Glutamatergic neuron (in vitro differentiated cells): ENCODE data around the gene CNGA2. TPM values are rescaled to one million over a fixed set of nuclear protein-coding genes. Genes with fewer than 3 reads are reported as not detected.

ENCODE experiments used
- DNase-seq: peaks from one replicate; pipeline ENCODE4 v3.0.0; 2022
- H3K27ac Mint-ChIP-seq: one replicate; pipeline ENCODE4 v1.8.0; 2020; ENCODE audit warnings: mild to moderate bottlenecking, mixed read lengths, inconsistent platforms; ENCODE audit not compliant: unreplicated experiment
- H3K27me3 Mint-ChIP-seq: one replicate; pipeline ENCODE4 v1.8.0; 2020; ENCODE audit warnings: mild to moderate bottlenecking, moderate library complexity, mixed read lengths, inconsistent platforms; ENCODE audit not compliant: unreplicated experiment
- H3K36me3 Mint-ChIP-seq: one replicate; pipeline ENCODE4 v1.8.0; 2020; ENCODE audit warnings: mild to moderate bottlenecking, mixed read lengths, inconsistent platforms; ENCODE audit not compliant: unreplicated experiment
- H3K4me1 Mint-ChIP-seq: one replicate; pipeline ENCODE4 v1.8.0; 2020; ENCODE audit warnings: mild to moderate bottlenecking, low read depth, mixed read lengths, inconsistent platforms; ENCODE audit not compliant: unreplicated experiment
- H3K4me3 Mint-ChIP-seq: one replicate; pipeline ENCODE4 v1.8.0; 2020; ENCODE audit warnings: mild to moderate bottlenecking, mixed read lengths, inconsistent platforms; ENCODE audit not compliant: unreplicated experiment
- H3K9me3 Mint-ChIP-seq: one replicate; pipeline ENCODE4 v1.8.0; 2020; ENCODE audit warnings: mild to moderate bottlenecking, moderate library complexity, mixed read lengths, inconsistent platforms; ENCODE audit not compliant: unreplicated experiment
- CTCF ChIP-seq: fragments of 200-600 bp; sonication (generic); IDR thresholded peaks from one replicate; pipeline ENCODE4 v1.5.0; 2021; ENCODE audit not compliant: partially characterized antibody, unreplicated experiment
- total RNA-seq: library from RNA; stranded (reverse); fragmentation: NEBNext Ultra II Directional; extraction: Animal tissue kit (Norgen Biotek cat#: 25700); gene quantifications from one replicate; pipeline ENCODE4 v1.2.1, GENCODE V29; 2021; ENCODE audit not compliant: unreplicated experiment

CNGA2 gene
- total RNA-seq, 1 donor from 2014 or later, result not detected

- Mint-ChIP-seq H3K27ac (no peak overlapping the region), H3K36me3 (no peaks in the 10 kb centered on the region), H3K27me3 (no peaks in the 10 kb centered on the region), H3K9me3 (peaks cover 3% of the 10 kb centered on the region), H3K4me3 (no peak overlapping the region), H3K4me1 (peaks cover 6% of the 10 kb centered on the region)
- DNase-seq, result no peak
- no peak for TF ChIP-seq CTCF
Measured at GRCh38 chrX:151754047-151754429, 19.5 kb downstream of the CNGA2 start.

DNA sequence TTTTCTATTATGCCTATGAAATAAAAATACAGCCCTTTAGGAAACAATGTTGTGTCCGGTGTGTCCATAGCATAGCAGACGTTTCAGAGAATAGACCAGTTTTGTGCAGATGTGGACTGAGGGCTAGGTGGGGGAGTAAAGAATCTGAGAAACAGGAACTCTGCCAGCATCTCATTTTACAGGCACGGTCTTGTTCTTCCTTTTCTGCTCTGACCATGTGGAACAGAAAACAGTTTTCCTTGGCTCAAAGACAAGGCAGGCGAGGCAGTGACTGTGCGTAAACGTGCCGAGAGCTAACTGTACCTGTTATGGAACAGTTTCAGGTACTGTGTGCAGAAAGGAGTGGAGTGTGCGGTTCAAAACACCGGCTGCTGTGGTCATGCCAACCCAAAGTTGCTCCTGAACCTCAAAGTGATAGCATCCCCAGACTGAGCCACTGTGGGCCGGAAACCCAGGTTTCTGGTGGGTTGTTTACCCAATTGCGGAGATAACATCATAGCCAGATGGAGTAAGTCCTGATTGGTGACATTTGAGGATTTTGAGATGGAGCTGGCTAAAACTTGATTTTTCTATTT, 20.2 kb downstream of the CNGA2 start:
- Mint-ChIP-seq H3K27ac (no peak overlapping the region), H3K36me3 (no peaks in the 10 kb centered on the region), H3K9me3 (peaks cover 3% of the 10 kb centered on the region)

DNA sequence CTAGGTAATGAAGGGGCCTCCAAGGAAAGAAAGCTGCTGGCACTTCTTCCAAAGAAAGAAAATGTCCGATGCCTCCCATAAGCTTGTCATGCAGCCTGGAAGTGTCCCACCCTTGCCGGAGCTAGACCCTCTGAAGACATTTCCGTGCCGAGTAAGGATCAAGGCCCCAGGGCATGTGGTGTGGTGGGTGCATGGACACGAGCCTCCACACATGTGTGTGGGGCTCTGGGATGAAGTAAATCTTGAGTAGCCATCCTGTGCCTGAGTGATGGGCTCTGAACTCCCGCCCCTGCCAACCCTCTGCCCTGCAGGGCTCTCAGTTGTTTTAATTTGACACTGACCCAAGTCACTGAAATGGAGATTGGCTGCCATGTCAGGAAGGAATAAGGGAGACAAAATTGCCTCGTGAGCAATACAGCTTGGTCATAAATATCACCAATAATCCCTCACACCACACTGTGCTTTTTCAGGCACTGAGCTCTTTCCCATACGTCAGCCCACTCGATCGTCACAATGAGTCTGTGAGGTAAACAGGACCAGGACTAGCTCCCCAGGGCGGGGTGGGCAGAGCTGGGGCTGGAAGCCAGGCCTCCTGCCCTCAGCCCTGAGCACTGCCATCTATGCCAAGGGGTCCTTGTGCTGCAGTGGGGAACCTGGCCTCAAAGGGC, 24.6 kb downstream of the CNGA2 start:
- Mint-ChIP-seq H3K4me1 (no peaks in the 10 kb centered on the region), H3K27me3 (no peaks in the 10 kb centered on the region), H3K36me3 (no peaks in the 10 kb centered on the region), H3K9me3 (no peaks in the 10 kb centered on the region), H3K27ac (no peak overlapping the region), H3K4me3 (no peak overlapping the region)
- no peak for TF ChIP-seq CTCF
- no peak for DNase-seq

More for the DNA sequence above, 20.2 kb downstream of the CNGA2 start:
- no peak for DNase-seq
- no peaks in the 10 kb centered on the region for H3K27me3 Mint-ChIP-seq
- TF ChIP-seq CTCF, result no peak
- no peaks in the 10 kb centered on the region for H3K4me1 Mint-ChIP-seq
- H3K4me3 Mint-ChIP-seq, result no peak overlapping the region

- no peak overlapping the region for H3K27ac Mint-ChIP-seq
- no peak for DNase-seq
- H3K27me3 Mint-ChIP-seq, result no peaks in the 10 kb centered on the region
- H3K9me3 Mint-ChIP-seq, result peaks cover 2% of the 10 kb centered on the region
- no peaks in the 10 kb centered on the region for H3K4me1 Mint-ChIP-seq
- H3K4me3 Mint-ChIP-seq, result no peak overlapping the region
- H3K36me3 Mint-ChIP-seq, result no peaks in the 10 kb centered on the region
- TF ChIP-seq CTCF, result no peak
Measured at GRCh38 chrX:151762802-151763201, 28.3 kb downstream of the CNGA2 start.

- no peak for DNase-seq
- H3K27me3 Mint-ChIP-seq, result no peaks in the 10 kb centered on the region
- H3K4me3 Mint-ChIP-seq, result no peak overlapping the region
- H3K36me3 Mint-ChIP-seq, result no peaks in the 10 kb centered on the region
- H3K4me1 Mint-ChIP-seq, result no peaks in the 10 kb centered on the region
- H3K9me3 Mint-ChIP-seq, result peaks cover 2% of the 10 kb centered on the region
- no peak for TF ChIP-seq CTCF
- no peak overlapping the region for H3K27ac Mint-ChIP-seq
Measured at GRCh38 chrX:151763711-151764110, 29.2 kb downstream of the CNGA2 start.
